Bronchus fibroblast of lung (primary cell): ENCODE results near the gene AK4. TPM values are rescaled to one million over a fixed set of nuclear protein-coding genes. Genes with fewer than 3 reads are reported as not detected.

ENCODE experiments used
- total RNA-seq: library from RNA; depleted of rRNA; stranded (reverse); fragments of >200 nt; gene quantifications from 2 replicates; pipeline ENCODE4 v1.2.3, GENCODE V29; 2015

Gene AK4
- 2.7 and 3.3 TPM in 2 replicates for total RNA-seq

DNA sequence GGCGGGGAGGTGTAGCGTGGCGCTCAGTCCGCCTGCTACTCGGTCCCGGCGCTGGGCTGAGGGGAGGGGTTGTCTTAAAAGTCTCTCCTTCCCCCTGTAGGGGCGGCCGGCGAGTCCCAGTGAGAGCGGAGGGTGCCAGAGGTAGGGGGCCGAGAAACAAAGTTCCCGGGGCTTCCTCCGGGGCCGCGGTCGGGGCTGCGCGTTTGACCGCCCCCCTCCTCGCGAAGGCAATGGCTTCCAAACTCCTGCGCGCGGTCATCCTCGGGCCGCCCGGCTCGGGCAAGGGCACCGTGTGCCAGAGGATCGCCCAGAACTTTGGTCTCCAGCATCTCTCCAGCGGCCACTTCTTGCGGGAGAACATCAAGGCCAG lies at the start of gene AK4:
AK4 (plus strand) TSS at position 26 of the 370 bp plus-strand sequence; CDS start at position 231, 205 bp downstream.

Other genes with a start within 250 kb of the AK4 start
- 66.9 and 78.0 TPM in 2 replicates for gene JAK1, start 181.7 kb upstream of the AK4 start, total RNA-seq
- gene DNAJC6, start 161.3 kb downstream of the AK4 start, total RNA-seq = 0.45 and 0.50 TPM in 2 replicates